ENCODE results near the gene PCSK4.

The PCSK4 gene

GRCh38 chr19:1534972-1535371, 44.8 kb upstream of the PCSK4 start:
- Histone ChIP-seq H3K27me3 (ENCODE audit: control insufficient read depth, low read length) (no peaks in the 10 kb centered on the region), H3K4me1 (ENCODE audit: control insufficient read depth, low read length) (no peaks in the 10 kb centered on the region), H3F3A (ENCODE audit: control insufficient read depth, insufficient read depth) (no peaks in the 10 kb centered on the region), H3K9me2 (replicated peaks; ENCODE audit: control insufficient read depth, low read length) (no peaks in the 10 kb centered on the region), H3K27ac (ENCODE audit: low read depth, low read length) (no peak overlapping the region), H3K4me3 (ENCODE audit: low read length) (no peak overlapping the region), H3K79me2 (ENCODE audit: control insufficient read depth, low read length) (no peaks in the 10 kb centered on the region), H4K20me1 (ENCODE audit: control insufficient read depth, insufficient read depth, low read depth, low read length) (no peaks in the 10 kb centered on the region), H3K36me3 (ENCODE audit: control insufficient read depth, low read length) (no peaks in the 10 kb centered on the region), H3K4me2 (ENCODE audit: low read length) (no peak overlapping the region), H3K9me3 (ENCODE audit: control insufficient read depth, insufficient read depth, low read length) (no peaks in the 10 kb centered on the region)
- TF ChIP-seq, protein P1, sequence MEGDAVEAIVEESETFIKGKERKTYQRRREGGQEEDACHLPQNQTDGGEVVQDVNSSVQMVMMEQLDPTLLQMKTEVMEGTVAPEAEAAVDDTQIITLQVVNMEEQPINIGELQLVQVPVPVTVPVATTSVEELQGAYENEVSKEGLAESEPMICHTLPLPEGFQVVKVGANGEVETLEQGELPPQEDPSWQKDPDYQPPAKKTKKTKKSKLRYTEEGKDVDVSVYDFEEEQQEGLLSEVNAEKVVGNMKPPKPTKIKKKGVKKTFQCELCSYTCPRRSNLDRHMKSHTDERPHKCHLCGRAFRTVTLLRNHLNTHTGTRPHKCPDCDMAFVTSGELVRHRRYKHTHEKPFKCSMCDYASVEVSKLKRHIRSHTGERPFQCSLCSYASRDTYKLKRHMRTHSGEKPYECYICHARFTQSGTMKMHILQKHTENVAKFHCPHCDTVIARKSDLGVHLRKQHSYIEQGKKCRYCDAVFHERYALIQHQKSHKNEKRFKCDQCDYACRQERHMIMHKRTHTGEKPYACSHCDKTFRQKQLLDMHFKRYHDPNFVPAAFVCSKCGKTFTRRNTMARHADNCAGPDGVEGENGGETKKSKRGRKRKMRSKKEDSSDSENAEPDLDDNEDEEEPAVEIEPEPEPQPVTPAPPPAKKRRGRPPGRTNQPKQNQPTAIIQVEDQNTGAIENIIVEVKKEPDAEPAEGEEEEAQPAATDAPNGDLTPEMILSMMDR (IDR thresholded peaks at IDR 0.05; ENCODE audit: low read depth, low read length, poor library complexity, severe bottlenecking), result no peak
- TF ChIP-seq EZH2phosphoT487 (IDR thresholded peaks at IDR 0.05; ENCODE audit: borderline replicate concordance, low read length), result no peak

- Histone ChIP-seq H3K9me2 (replicated peaks; ENCODE audit: control insufficient read depth, low read length) (no peaks in the 10 kb centered on the region), H3K4me3 (ENCODE audit: low read length) (no peak overlapping the region), H3K27ac (ENCODE audit: low read depth, low read length) (no peak overlapping the region), H3F3A (ENCODE audit: control insufficient read depth, insufficient read depth) (no peaks in the 10 kb centered on the region), H3K4me2 (ENCODE audit: low read length) (no peak overlapping the region), H3K9me3 (ENCODE audit: control insufficient read depth, insufficient read depth, low read length) (no peaks in the 10 kb centered on the region), H3K79me2 (ENCODE audit: control insufficient read depth, low read length) (no peaks in the 10 kb centered on the region), H4K20me1 (ENCODE audit: control insufficient read depth, insufficient read depth, low read depth, low read length) (no peaks in the 10 kb centered on the region), H3K4me1 (ENCODE audit: control insufficient read depth, low read length) (no peaks in the 10 kb centered on the region), H3K27me3 (ENCODE audit: control insufficient read depth, low read length) (no peaks in the 10 kb centered on the region), H3K36me3 (ENCODE audit: control insufficient read depth, low read length) (no peaks in the 10 kb centered on the region)
- TF ChIP-seq, protein P1 (IDR thresholded peaks at IDR 0.05; ENCODE audit: low read depth, low read length, poor library complexity, severe bottlenecking), result no peak
- TF ChIP-seq EZH2phosphoT487 (IDR thresholded peaks at IDR 0.05; ENCODE audit: borderline replicate concordance, low read length), result no peak
Measured at GRCh38 chr19:1533510-1534150, 43.5 kb upstream of the PCSK4 start.

GRCh38 chr19:1532003-1532402, 41.9 kb upstream of the PCSK4 start:
- Histone ChIP-seq H3K4me1 (ENCODE audit: control insufficient read depth, low read length) (no peaks in the 10 kb centered on the region), H3K27me3 (ENCODE audit: control insufficient read depth, low read length) (no peaks in the 10 kb centered on the region), H3K36me3 (ENCODE audit: control insufficient read depth, low read length) (no peaks in the 10 kb centered on the region), H4K20me1 (ENCODE audit: control insufficient read depth, insufficient read depth, low read depth, low read length) (no peaks in the 10 kb centered on the region), H3K27ac (ENCODE audit: low read depth, low read length) (no peak overlapping the region), H3F3A (ENCODE audit: control insufficient read depth, insufficient read depth) (no peaks in the 10 kb centered on the region), H3K4me2 (ENCODE audit: low read length) (no peak overlapping the region), H3K9me2 (replicated peaks; ENCODE audit: control insufficient read depth, low read length) (no peaks in the 10 kb centered on the region), H3K79me2 (ENCODE audit: control insufficient read depth, low read length) (no peaks in the 10 kb centered on the region), H3K4me3 (ENCODE audit: low read length) (no peak overlapping the region), H3K9me3 (ENCODE audit: control insufficient read depth, insufficient read depth, low read length) (no peaks in the 10 kb centered on the region)
- no peak for TF ChIP-seq EZH2phosphoT487 (IDR thresholded peaks at IDR 0.05; ENCODE audit: borderline replicate concordance, low read length)
- TF ChIP-seq, protein P1 (IDR thresholded peaks at IDR 0.05; ENCODE audit: low read depth, low read length, poor library complexity, severe bottlenecking), result no peak

All from DOHH2 (cell line).